HEK293 (cell line): Measurements from ENCODE around the gene FAAH.
A peak's percentile ranks its signal among the peaks of the same experiment; 100 is the strongest.

Experiments used
- CTCF ChIA-PET: fragments of 350-600 bp; formaldehyde crosslinking; extraction: SDS; loops from one replicate; lab custom pipeline; 2021; ENCODE audit warnings: antibody characterized with exemption; lab: Yijun Ruan, JAX
- POLR2A ChIA-PET: fragments of 300-600 bp; formaldehyde crosslinking; extraction: SDS; loops from one replicate; lab custom pipeline; 2020; ENCODE audit warnings: antibody characterized with exemption, inconsistent platforms; lab: Yijun Ruan, JAX
- H3K27ac ChIP-seq: fragments of 200-500 bp; sonication (Bioruptor generic); 2 replicates; pipeline ENCODE4 v1.5.1; 2014; ENCODE audit warnings: low read depth, low read length, control low read depth, inconsistent platforms; ENCODE audit errors: extremely low read depth
- H3K36me3 ChIP-seq, 2 experiments: fragments of 200-500 bp in 1 of 2; sonication (Bioruptor generic) in 1 of 2; 1 replicate in 1 of 2; 2 replicates in 1 of 2; pipeline ENCODE4 v1.5.1; 2014 to 2017; ENCODE audit warnings: inconsistent platforms in 2 of 2, low read length in 2 of 2; ENCODE audit not compliant: control insufficient read depth in 2 of 2, insufficient read depth in 1 of 2
- H3K4me1 ChIP-seq: fragments of 200-500 bp; sonication (Bioruptor generic); 2 replicates; pipeline ENCODE4 v1.5.1; 2014; ENCODE audit warnings: mild to moderate bottlenecking, low read length, inconsistent platforms; ENCODE audit not compliant: control insufficient read depth, insufficient read depth
- H3K4me3 ChIP-seq: 2 replicates; pipeline ENCODE4 v1.5.1; 2011; ENCODE audit warnings: low read depth, mild to moderate bottlenecking, control low read depth, low read length, moderate library complexity
- H3K9me3 ChIP-seq: fragments of 200-500 bp; sonication (Bioruptor generic); 2 replicates; pipeline ENCODE4 v1.5.1; 2014; ENCODE audit warnings: low read depth, low read length, inconsistent platforms; ENCODE audit not compliant: control insufficient read depth, insufficient read depth
- EGR2 ChIP-seq: fragments of 450-650 bp; formaldehyde crosslinking; IDR thresholded peaks from 2 replicates; pipeline ENCODE4 v1.5.1; 2016; ENCODE audit warnings: low read depth, missing biosample characterization, missing genetic modification characterization
- GFI1B ChIP-seq: fragments of 450-650 bp; formaldehyde crosslinking; IDR thresholded peaks from 2 replicates; pipeline ENCODE4 v1.5.1; 2016; ENCODE audit warnings: missing biosample characterization, missing genetic modification characterization
- GLIS2 ChIP-seq: fragments of 450-650 bp; formaldehyde crosslinking; IDR thresholded peaks from 2 replicates; pipeline ENCODE4 v1.5.1; 2016; ENCODE audit warnings: missing biosample characterization, missing genetic modification characterization
- HOXC10 ChIP-seq: sonication (generic); formaldehyde crosslinking; IDR thresholded peaks from 2 replicates; pipeline ENCODE4 v1.8.1; 2023; ENCODE audit warnings: mild to moderate bottlenecking, missing genetic modification reagents
- KLF7 ChIP-seq: fragments of 450-650 bp; formaldehyde crosslinking; IDR thresholded peaks from 2 replicates; pipeline ENCODE4 v1.5.1; 2016; ENCODE audit warnings: missing biosample characterization, missing genetic modification characterization, borderline replicate concordance
- SALL2 ChIP-seq: fragments of 450-650 bp; formaldehyde crosslinking; IDR thresholded peaks from 2 replicates; pipeline ENCODE4 v1.5.0; 2017; ENCODE audit warnings: missing biosample characterization, mild to moderate bottlenecking, missing genetic modification characterization, borderline replicate concordance
- SCRT2 ChIP-seq: fragments of 450-650 bp; formaldehyde crosslinking; IDR thresholded peaks from 2 replicates; pipeline ENCODE4 v1.5.1; 2016; ENCODE audit warnings: missing biosample characterization, missing genetic modification characterization
- ZBTB21 ChIP-seq: fragments of 450-650 bp; formaldehyde crosslinking; IDR thresholded peaks from 2 replicates; pipeline ENCODE4 v1.5.1; 2017; ENCODE audit warnings: missing biosample characterization, missing genetic modification characterization
- ZBTB48 ChIP-seq: fragments of 450-650 bp; formaldehyde crosslinking; IDR thresholded peaks from 2 replicates; pipeline ENCODE4 v1.5.1; 2016; ENCODE audit warnings: missing biosample characterization, missing genetic modification characterization
- ZBTB8A ChIP-seq: fragments of 450-650 bp; formaldehyde crosslinking; IDR thresholded peaks from 2 replicates; pipeline ENCODE4 v1.5.1; 2016; ENCODE audit warnings: missing biosample characterization, missing genetic modification characterization
- ZEB2 ChIP-seq: fragments of 450-650 bp; formaldehyde crosslinking; IDR thresholded peaks from 2 replicates; pipeline ENCODE4 v1.5.1; 2016; ENCODE audit warnings: missing biosample characterization, missing genetic modification characterization
- ZFP37 ChIP-seq: fragments of 450-650 bp; formaldehyde crosslinking; IDR thresholded peaks from 2 replicates; pipeline ENCODE4 v1.5.1; 2016; ENCODE audit warnings: missing biosample characterization, missing genetic modification characterization
- ZNF280C ChIP-seq: fragments of 450-650 bp; formaldehyde crosslinking; IDR thresholded peaks from 2 replicates; pipeline ENCODE4 v1.5.1; 2016; ENCODE audit warnings: missing biosample characterization, missing genetic modification characterization
- ZNF558 ChIP-seq: fragments of 450-650 bp; formaldehyde crosslinking; IDR thresholded peaks from 2 replicates; pipeline ENCODE4 v1.5.1; 2016; ENCODE audit warnings: missing biosample characterization, missing genetic modification characterization
- ZNF768 ChIP-seq: fragments of 450-650 bp; formaldehyde crosslinking; IDR thresholded peaks from 2 replicates; pipeline ENCODE4 v1.5.1; 2018; ENCODE audit warnings: missing biosample characterization, mild to moderate bottlenecking, missing genetic modification characterization
- ZNF791 ChIP-seq: fragments of 450-650 bp; formaldehyde crosslinking; IDR thresholded peaks from 2 replicates; pipeline ENCODE4 v1.5.1; 2016; ENCODE audit warnings: missing biosample characterization, missing genetic modification characterization
- TF ChIP-seq, protein P1 (sequence below): fragments of 450-650 bp; formaldehyde crosslinking; IDR thresholded peaks from 2 replicates; pipeline ENCODE4 v1.5.1; 2016; ENCODE audit warnings: missing biosample characterization, missing genetic modification characterization
- TF ChIP-seq, protein P2 (sequence below): fragments of 450-650 bp; formaldehyde crosslinking; IDR thresholded peaks from 2 replicates; pipeline ENCODE4 v1.5.1; 2017; ENCODE audit warnings: missing biosample characterization, missing genetic modification characterization
- TF ChIP-seq, protein P3 (sequence below): fragments of 450-650 bp; formaldehyde crosslinking; IDR thresholded peaks from 2 replicates; pipeline ENCODE4 v1.5.1; 2016; ENCODE audit warnings: missing biosample characterization, missing genetic modification characterization

FAAH gene

GRCh38 chr1:46450160-46450517 lies 56.0 kb downstream of the FAAH start:
- ChIA-PET CTCF (interaction anchor here (0.6 to 12.7 kb wide), 9 partner anchors 8 to 580 kb away, joined by 3 to 315 read pairs (median 4); a partner anchor contains a TSS), POLR2A (no interaction called here)
- TF ChIP-seq, protein P1, sequence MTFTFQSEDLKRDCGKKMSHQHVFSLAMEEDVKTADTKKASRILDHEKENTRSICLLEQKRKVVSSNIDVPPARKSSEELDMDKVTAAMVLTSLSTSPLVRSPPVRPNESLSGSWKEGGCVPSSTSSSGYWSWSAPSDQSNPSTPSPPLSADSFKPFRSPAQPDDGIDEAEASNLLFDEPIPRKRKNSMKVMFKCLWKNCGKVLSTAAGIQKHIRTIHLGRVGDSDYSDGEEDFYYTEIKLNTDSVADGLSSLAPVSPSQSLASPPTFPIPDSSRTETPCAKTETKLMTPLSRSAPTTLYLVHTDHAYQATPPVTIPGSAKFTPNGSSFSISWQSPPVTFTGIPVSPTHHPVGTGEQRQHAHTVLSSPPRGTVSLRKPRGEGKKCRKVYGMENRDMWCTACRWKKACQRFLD, result no peak
- TF ChIP-seq SALL2, result no peak
- TF ChIP-seq ZBTB21 (tag by site-specific recombination), result no peak
- no peak for TF ChIP-seq GFI1B
- TF ChIP-seq ZNF558, result no peak
- TF ChIP-seq KLF7 (tag by site-specific recombination), result no peak
- no peak for TF ChIP-seq HOXC10
- TF ChIP-seq SCRT2 (tag by site-specific recombination), result no peak
- TF ChIP-seq ZNF768 (tag by site-specific recombination), result no peak
- TF ChIP-seq ZNF791 (tag by site-specific recombination), result no peak
- no peak for TF ChIP-seq ZEB2
- TF ChIP-seq ZBTB8A (tag by site-specific recombination), result no peak
- no peak for TF ChIP-seq ZNF280C (tag by site-specific recombination)
- no peaks in the 10 kb centered on the region for H3K4me1 ChIP-seq
- H3K27ac ChIP-seq, result no peak overlapping the region
- no peak overlapping the region for H3K4me3 ChIP-seq
- no peaks in the 10 kb centered on the region for H3K9me3 ChIP-seq
- no peaks in the 10 kb centered on the region for H3K36me3 ChIP-seq

GRCh38 chr1:46451948-46452930 lies 58.1 kb downstream of the FAAH start:
- CTCF ChIA-PET, result interaction anchor here (0.6 to 12.7 kb wide), 8 partner anchors 10 to 103 kb away, joined by 3 to 315 read pairs (median 4); a partner anchor contains a TSS
- Histone ChIP-seq H3K36me3 (no peaks in the 10 kb centered on the region), H3K27ac (no peak overlapping the region)
- TF ChIP-seq ZBTB48 (tag by site-specific recombination) (no peak), EGR2 (peak; percentile 30; the same call in 1 of the 2 replicates), ZFP37 (tag by site-specific recombination) (no peak), GLIS2 (tag by site-specific recombination) (0 out of 2 replicates have a peak, but pooled peaks have one; percentile 29)
- TF ChIP-seq, protein P2, sequence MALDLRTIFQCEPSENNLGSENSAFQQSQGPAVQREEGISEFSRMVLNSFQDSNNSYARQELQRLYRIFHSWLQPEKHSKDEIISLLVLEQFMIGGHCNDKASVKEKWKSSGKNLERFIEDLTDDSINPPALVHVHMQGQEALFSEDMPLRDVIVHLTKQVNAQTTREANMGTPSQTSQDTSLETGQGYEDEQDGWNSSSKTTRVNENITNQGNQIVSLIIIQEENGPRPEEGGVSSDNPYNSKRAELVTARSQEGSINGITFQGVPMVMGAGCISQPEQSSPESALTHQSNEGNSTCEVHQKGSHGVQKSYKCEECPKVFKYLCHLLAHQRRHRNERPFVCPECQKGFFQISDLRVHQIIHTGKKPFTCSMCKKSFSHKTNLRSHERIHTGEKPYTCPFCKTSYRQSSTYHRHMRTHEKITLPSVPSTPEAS (tag by site-specific recombination), result no peak
- TF ChIP-seq, protein P3, sequence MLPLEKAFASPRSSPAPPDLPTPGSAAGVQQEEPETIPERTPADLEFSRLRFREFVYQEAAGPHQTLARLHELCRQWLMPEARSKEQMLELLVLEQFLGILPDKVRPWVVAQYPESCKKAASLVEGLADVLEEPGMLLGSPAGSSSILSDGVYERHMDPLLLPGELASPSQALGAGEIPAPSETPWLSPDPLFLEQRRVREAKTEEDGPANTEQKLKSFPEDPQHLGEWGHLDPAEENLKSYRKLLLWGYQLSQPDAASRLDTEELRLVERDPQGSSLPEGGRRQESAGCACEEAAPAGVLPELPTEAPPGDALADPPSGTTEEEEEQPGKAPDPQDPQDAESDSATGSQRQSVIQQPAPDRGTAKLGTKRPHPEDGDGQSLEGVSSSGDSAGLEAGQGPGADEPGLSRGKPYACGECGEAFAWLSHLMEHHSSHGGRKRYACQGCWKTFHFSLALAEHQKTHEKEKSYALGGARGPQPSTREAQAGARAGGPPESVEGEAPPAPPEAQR (tag by site-specific recombination), result no peak
- TF ChIP-seq, all 188 proteins: peak for 2
- no peaks in the 10 kb centered on the region for H3K9me3 ChIP-seq
- POLR2A ChIA-PET, result no interaction called here
- no peak overlapping the region for H3K4me3 ChIP-seq
- no peaks in the 10 kb centered on the region for H3K4me1 ChIP-seq
